GM19035 (cell line): ENCODE data around the gene LIG4.
A peak's percentile ranks its signal among the peaks of the same experiment; 100 is the strongest.

ENCODE experiments used
- ATAC-seq: cut with Tn5 transposase; IDR thresholded peaks from one replicate; pipeline ENCODE4 v1.9.1; 2021; ENCODE audit not compliant: unreplicated experiment

LIG4 gene

GRCh38 chr13:108215436-108215835 lies at the start of gene LIG4:
Gene LIG4, minus strand, starts transcription at chr13:108215536. Its CDS starts 4,268 bp downstream, at chr13:108211268.
- ATAC-seq: peak; percentile 61

- ATAC-seq: no peak
Measured at GRCh38 chr13:108263621-108264355, 48.5 kb upstream of the LIG4 start.

DNA sequence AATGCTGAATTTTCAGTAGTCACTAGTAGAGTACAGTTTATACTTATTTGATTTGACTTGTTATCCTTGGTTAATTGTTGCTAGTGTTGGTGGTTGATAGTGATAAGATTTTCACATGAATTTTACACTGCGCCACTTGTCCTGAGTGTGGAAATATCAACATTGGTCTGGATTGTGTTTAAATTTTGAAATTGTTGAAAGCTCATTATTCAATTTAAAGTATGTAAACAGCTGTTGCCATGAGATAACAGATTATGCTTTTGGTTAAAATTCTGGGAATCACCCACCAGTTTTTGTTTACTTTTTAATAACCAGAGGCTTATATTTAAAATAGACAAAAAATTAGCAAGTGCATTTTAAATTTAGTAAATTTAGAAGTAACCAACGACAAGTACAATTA lies 41.9 kb upstream of the LIG4 start:
- ATAC-seq: no peak

DNA sequence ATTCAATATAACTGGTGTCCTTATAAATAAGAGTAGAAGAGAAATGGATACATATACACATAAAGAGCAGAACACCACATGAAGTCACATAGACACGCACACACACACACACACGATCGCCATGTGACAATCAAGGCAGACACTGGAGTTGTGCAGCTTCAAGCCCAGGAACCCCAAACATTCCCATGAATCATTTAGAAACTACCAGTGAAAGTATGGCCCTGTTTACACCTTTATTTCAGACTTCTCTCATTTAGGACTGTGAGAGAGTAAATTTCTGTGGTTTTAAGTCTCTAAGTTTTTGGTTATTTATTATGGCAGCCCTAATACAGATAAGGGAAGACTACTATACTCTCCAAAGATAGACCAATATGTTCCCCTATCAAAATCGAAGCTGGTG lies 33.8 kb upstream of the LIG4 start:
- ATAC-seq: no peak

DNA sequence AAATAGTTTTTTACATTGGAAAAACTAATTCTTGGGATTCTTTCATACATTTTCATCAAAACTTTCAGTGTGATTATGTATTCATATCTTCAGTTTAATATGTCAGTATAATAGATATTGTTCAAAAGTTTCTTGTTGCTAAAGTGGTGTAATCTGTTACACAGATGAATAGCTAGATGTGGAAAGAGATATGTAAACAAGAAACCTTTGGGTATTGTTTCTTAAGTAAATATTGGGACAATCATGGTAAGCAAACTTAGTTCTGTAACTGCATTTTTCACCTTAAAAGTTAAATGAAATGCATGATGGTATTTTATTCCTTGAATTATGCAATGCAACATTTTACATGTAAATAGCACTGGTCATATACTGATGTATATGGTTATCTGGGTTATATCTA lies 15.0 kb upstream of the LIG4 start:
- ATAC-seq: no peak

GRCh38 chr13:108227651-108228272 lies 12.4 kb upstream of the LIG4 start:
- ATAC-seq: no peak

GRCh38 chr13:108226184-108226583 lies 10.8 kb upstream of the LIG4 start:
- peak; percentile 37 for ATAC-seq

- peak; percentile 39 for ATAC-seq
Measured at GRCh38 chr13:108225440-108225839, 10.1 kb upstream of the LIG4 start.

DNA sequence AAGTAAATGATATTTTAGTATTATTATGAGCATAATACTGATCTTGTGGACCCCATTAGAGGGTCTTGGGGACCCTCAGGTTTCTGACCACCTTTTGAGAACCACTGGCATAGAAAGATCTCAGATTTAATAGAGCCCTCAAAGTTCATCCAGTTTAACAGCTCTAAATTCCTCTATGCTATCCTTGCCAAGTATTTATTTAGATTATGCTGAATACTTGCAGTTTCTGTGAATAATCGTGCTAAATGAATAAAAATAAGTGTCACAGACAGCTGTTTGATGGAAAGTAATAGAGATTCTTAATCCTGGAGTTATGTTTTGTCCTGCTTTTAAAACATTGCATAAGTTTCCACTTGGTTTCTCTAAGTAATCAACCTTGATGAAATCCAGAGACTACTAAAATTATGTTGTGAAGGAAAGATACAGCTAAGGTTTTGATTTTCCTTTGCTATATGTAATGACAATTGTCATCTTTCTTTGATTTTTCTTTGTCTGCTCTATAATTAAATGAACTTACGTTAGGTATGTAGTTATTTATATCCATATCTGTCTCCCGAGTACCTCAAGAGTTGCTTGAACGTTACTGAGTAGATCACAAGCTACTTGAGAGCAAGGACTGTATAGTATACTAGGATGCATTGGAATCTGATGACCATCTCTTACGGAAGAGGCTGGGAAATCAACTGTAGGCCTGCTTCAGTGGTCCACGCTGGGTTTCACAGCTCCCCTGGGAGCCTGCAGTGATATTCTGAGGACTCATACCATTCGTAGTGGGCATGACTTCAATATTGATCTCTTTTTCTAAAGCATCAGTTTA lies 8.6 kb upstream of the LIG4 start:
- ATAC-seq: no peak

DNA sequence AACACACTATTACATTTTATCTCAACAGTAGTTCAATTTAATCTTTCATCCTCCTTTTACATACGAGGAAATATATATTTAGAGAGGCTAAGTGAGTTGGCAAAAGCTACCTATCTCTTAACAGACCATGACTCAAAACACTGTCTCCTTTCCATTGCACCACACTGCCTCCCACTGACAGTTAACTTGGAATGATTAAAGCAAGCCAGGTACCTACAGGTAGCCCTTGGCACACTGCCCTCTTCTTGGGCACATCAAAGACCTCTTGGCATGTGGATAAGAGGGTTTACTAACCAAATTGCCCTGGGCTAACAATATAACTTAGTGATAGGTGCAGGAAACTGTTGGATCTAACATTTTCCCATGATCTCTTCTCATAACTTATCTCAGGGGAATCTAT lies 4.7 kb upstream of the LIG4 start:
- no peak for ATAC-seq

DNA sequence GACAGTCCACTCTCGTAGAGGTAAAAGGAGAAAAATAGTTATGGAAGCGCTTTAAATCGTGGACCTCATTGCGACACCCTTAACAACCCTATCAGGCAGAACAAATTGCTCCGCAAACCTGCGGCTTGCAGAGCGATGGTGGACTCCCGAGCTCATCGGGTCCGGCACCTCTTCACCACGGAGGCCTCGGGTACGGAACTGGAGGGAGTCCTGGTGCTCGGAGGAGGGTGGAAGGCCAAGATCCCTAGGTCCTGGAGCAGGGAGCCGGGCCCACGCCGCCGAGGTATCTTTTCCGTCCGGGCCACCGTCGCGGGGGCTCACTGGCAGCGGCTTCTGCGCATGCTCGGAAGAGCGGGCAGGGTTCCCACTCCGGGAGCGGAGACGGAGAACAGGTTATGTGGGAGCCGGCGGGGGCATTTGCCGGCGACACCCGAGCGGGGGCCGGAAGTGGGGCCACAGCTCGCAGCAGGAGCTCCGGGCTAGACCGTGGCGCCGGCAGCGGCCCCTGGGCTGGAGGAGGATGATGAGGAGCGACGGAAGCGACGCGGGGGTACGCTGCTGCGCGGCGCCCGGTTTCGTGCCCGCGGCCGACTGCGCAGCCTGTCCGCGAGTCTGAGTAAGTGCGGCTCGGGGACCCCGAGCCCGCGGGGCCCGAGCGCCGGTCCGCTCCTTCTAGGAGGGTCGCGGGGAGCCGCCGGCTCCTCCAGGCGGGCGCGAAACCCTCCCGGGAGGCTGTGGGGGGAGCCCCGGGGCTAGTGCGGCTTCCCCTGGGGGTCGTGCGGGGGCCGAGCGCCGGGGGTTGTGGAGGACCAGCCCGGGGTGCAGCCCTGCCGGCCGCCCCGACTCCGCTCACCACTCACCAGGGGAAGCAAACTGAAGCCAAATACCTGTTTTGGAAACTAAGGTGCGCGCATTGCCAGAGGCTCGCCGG lies 3.0 kb upstream of the LIG4 start, which contains the start of gene ABHD13:
Gene ABHD13 (plus strand): TSS at position 349 of the 931 bp plus-strand sequence. CDS start 10,827 bp downstream, outside the sequence.
- peak; percentile 81 for ATAC-seq

DNA sequence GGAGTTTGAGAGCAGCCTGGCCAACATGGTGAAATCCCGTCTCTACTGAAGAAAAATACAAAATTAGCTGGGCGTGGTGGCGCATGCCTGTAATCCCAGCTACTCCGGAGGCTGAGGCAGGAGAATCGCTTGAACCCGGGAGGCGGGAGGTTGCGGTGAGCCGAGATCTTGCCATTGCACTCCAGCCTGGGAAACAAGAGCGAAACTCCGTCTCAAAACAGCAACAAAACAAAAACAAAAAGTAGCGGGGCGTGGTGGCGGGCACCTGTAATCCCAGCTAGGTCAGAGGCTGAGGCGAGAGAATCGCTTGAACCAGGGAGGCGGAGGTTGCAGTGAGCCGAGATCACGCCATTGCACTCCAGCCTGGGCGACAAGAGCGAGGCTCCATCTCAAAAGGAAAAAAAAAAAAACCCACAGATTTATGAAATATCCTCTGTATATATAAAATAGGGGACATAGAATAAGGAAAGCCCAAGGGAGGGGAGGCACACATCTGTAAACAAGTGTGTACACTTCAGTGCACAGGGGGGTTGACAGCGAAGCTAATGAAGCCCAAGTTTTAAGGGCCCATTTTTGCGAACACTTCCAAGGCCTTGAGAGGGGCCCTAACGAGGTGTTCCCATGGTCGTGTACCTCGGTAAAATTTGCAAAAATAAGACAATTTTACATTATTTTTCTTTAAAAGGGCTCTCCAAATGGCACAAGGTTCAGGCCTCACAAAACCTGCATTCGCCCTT lies 2.1 kb upstream of the LIG4 start:
- peak; percentile 0 for ATAC-seq

GRCh38 chr13:108214441-108215271 lies 680 bp downstream of the LIG4 start:
- ATAC-seq: no peak

- no peak for ATAC-seq
Measured at GRCh38 chr13:108213946-108214345, 1.4 kb downstream of the LIG4 start.

GRCh38 chr13:108212886-108213285 lies 2.5 kb downstream of the LIG4 start:
- ATAC-seq: peak; percentile 27

GRCh38 chr13:108210551-108210950 lies 4.8 kb downstream of the LIG4 start:
- ATAC-seq: no peak

- no peak for ATAC-seq
Measured at GRCh38 chr13:108200781-108201398, 14.4 kb downstream of the LIG4 start.

DNA sequence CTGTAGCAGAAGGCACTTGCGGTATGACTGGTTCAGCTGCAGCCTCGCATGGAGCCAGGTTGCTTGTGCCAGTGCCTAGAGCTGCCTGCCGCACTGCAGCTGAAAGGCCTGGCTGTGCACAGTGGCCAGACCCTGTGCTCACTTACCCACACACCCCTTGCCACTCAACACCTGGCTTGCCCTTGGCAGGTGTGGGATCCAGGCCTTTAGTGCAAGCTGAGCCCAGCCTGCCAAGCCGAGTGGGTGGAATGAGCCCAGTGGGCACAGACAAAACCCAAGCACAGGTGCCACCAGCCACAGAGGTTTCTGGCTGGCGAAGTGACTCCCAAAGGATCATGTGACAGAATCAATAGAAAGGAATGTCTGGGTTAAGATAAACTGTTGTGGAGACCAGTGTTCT lies 19.5 kb downstream of the LIG4 start:
- ATAC-seq: no peak

- no peak for ATAC-seq
Measured at GRCh38 chr13:108195146-108195545, 20.2 kb downstream of the LIG4 start.
